Fibroblast of gingiva (primary cell): ENCODE measurements around the gene GRID2IP.

Experiments used
- DNase-seq: peaks from one replicate; pipeline ENCODE4 v3.0.0-alpha.2; 2011; ENCODE audit warnings: low read depth

GRID2IP gene

GRCh38 chr7:6520163-6520981 is 30.9 kb downstream of the GRID2IP start:
- no peak for DNase-seq

- DNase-seq, result peak; percentile 73
Observed at GRCh38 chr7:6516387-6516983, 34.8 kb downstream of the GRID2IP start.

GRCh38 chr7:6513541-6513940 is 37.7 kb downstream of the GRID2IP start:
- DNase-seq, result no peak

DNA sequence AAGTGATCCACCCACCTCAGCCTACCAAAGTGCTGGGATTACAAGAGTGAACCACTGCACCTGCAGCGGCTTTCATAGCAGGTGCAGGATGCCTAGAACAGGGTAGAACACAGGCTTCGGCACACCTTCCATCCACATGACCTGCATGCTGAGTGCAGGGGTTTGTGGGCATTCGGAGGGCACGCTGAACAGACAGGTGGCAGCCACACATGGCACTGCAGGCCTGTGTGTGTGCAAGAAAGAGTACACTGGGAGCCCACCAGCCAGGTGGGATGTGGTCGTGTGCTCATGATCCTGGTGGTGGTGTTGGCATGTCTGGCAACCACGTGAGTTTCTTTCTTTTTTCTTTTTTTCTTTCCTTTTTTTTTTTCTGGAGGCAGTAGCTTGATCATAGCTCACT is 38.4 kb downstream of the GRID2IP start:
- DNase-seq, result no peak

DNA sequence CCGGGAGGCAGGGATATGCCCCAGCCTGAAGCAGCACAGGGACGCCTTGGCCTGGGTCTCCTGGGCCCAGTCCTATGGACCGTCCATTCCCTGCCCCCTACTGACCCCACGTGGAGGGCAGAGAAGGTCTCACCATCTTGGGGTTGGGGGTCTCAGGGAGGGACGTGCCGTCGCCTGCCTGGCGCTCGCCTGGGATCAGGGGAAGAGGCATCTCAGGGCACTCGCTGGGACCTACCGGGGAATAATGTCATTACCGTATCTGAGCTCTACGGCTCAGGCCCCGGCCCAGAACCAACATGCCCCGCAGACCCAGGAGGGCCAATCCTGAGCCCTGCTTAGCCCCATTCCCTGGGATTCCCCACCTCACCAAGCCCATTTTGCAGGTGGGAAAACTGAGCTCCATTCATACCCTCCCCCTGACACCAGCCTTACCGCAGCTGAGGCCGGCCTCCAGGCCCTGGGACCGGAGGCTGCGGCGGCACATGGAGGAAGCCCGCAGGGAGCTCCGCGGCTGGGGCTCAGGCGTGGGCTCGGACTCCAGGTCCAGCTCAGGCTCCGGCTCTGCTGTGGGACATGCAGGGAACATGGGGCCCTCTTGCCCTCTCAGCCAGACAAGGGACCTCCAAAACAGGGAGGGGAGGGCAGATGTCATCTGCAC is 40.7 kb downstream of the GRID2IP start:
- DNase-seq, result no peak

DNA sequence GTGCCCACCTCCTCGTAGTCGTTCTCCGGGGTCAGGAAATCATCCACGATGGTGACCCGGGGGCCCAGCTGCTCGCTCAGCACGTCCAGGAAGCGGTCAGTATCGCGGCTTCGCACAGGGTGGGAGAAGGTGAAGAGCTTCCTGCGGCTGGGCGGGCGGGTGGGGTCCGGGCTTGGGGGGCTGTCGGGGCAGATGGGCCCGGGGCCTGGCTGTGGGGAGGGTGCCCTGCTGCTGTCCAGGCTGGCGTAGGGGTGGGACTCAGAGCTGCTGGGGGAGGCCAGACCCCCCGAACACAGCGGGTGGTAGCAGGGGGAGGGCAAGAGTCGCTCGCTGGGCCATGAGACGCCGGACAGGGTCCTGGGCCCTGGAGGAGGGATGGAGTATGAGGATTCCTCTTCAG is 42.3 kb downstream of the GRID2IP start:
- DNase-seq, result no peak

DNA sequence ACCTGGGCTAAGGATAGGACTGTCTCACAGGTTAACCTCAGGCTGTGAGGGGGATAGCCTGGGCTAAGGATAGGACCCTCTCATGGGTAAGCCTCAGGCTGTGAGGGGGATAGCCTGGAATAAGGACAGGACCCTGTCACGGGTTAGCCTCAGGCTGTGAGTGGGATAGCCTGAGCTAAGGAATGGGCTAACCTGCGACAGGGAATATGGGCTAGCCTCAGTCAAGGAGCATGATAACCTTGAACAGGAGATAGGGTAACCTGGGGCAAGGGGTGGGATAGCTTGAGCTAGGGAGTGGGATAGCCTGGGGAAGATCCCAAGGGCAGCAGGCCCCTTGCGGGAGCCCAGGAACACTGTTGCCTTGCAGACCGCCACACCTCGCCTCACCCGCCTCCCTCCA is 42.7 kb downstream of the GRID2IP start:
- no peak for DNase-seq

DNA sequence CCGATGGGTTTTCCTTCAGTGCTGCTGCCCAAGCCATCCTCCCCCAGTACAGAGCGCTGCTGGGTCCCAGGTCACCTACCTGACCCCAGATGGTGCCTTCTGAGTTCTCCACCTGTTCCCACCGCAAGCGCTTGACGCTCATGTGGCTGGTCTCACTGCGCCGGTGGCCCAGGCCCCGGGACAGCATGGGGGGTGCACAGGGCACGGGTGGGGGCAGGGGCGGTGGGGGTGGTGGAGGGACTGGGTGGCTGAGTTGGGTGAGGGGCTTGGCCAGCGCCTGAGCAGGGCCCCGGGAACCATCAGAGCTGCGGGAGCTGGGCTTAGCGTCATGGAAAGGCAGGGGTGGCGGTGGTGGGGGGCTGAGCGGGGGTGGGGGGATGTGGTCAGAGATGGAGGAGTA is 43.4 kb downstream of the GRID2IP start:
- no peak for DNase-seq

- DNase-seq, result no peak
Observed at GRCh38 chr7:6505685-6506559, 45.3 kb downstream of the GRID2IP start.

DNA sequence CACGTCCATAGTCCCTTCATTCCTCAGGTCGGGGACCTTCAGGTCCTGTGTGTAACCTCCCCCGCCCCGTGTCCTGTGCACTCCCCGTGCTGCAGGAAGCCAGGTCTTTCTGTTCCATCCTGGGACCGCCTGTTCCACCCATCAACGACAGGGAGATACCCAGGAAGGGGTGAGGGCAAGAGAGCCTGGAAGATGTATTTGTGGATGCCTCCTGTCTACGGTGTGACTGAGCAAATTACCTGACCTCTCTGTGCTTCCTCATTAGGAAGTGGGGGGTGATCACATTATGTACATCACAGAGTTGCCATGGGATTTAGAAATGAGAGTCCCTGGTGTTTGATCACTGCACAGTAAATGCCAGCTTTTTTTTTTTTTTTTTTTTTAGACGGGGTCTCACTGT is 46.3 kb downstream of the GRID2IP start:
- no peak for DNase-seq

DNA sequence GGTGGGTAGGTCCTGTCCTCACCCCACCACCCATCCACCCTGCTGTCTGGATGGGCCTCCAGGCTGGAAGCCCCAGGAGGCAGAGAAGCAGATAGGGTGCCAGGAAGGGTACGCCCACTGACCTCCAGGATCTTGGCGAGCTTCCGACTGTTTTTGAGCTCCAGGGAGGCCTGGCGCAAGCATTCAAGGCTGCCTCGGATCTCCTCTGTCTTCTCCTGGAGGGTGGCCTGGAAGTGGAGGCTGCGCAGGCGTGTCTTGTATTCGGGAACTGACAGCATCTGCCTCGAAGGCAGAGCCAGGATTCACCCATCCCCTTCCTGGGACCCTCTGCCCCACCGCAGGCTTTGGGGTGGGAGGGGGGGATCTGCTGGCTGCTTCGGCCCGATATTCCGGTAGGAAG is 48.4 kb downstream of the GRID2IP start:
- DNase-seq, result no peak

- DNase-seq, result no peak
Observed at GRCh38 chr7:6501586-6502564, 49.4 kb downstream of the GRID2IP start.

GRCh38 chr7:6500691-6501090 is 50.6 kb downstream of the GRID2IP start:
- DNase-seq, result no peak

DNA sequence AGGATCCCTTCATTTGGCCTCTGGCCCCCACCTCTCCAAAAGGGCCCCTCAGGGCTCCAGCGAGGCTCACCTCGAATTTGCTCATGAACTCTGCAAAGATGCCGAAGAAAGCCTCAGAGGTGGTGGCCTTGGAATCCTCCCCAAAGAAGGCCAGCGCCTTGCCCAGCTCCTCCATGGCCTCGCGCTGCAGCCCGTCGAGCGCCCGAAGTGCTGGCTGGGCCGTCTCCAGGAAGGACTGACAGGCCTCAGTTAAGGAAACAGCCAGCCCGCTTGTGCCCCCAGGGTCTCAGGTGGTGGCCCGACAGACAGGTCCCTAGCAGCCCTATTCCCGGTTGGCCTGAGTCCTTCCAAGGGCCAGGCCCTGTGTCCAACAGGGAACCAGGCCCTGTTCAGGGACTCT is 53.3 kb downstream of the GRID2IP start:
- DNase-seq, result no peak

GRCh38 chr7:6497637-6497905 is 53.7 kb downstream of the GRID2IP start:
- DNase-seq, result no peak

- no peak for DNase-seq
Observed at GRCh38 chr7:6496842-6497636, 54.2 kb downstream of the GRID2IP start.

GRCh38 chr7:6495597-6496262 is 55.5 kb downstream of the GRID2IP start:
- no peak for DNase-seq

DNA sequence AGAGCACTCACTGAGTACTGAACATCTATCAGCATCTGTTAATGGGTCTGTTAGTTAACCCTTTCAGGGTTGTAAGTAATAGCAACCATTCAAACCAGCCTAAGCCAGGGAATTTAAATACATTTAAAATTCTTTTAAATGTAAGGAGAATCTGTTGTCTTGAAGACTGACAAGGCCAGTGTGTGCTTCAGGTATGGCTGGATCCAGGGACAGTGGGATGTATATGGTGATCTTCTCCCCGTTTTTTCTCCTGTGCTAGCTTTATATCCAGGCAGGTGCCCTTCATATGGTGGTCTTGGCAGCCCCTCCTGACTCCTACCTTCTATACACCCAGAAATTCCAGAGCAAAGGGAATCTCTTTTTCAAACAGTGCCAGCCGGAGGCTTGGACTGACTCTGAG is 56.9 kb downstream of the GRID2IP start:
- no peak for DNase-seq

DNA sequence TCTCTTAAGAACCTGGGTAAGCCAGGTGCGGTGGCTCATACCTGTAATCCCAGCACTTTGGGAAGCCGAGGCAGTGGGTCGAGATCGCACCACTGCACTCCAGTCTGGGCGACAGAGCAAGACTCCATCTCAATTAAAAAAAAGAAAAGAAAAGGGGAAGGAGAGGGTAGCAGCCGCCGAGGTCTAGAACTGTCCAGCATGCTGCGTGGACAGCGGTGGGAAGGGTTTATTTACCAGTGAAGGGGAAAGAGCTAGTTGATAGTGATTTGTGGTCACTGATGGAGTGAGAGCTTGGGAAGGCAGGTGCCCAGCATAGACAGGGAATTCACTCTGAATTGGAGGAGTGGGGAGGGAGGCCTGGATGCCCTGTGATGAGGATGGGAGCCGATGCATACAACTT is 60.1 kb downstream of the GRID2IP start:
- no peak for DNase-seq

- DNase-seq, result no peak
Observed at GRCh38 chr7:6489612-6490011, 61.6 kb downstream of the GRID2IP start.
